ENCODE results near the gene UTP11.

UTP11 gene

DNA sequence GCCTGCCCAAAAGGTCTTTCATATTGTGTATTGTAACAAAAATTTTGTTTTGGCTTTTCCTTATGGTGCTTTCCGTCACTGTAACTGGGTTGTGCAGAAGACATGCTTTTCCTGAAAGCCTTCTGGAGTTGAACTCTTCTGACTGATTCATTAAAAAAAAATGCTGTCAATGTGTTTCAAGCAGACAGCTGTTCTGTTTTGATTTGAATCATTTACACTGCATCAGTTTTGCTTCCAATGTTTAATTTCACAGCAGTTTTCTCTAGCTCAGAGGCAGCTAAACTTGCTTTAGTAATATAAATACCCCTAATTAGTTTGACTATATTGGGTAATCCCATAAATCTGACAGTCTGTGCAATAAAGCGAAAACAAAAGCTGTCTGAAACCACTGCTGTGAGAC lies 7.9 kb downstream of the UTP11 start:
- Histone ChIP-seq H3K27me3 (ENCODE audit: low read depth, low read length) (no peaks in the 10 kb centered on the region), H3K27ac (ENCODE audit: low read length) (no peak overlapping the region), H3K36me3 (replicated peaks; ENCODE audit: low read depth, low read length) (peaks cover 32% of the 10 kb centered on the region), H2AFZ (ENCODE audit: low read depth, low read length) (no peak overlapping the region), H3K4me1 (ENCODE audit: low read length) (peaks cover 24% of the 10 kb centered on the region), H4K20me1 (ENCODE audit: insufficient read depth, low read length) (no peaks in the 10 kb centered on the region), H3K9ac (ENCODE audit: low read length) (no peak overlapping the region), H3K79me2 (ENCODE audit: low read length) (peaks cover 33% of the 10 kb centered on the region), H3K9me3 (ENCODE audit: insufficient read depth, low read length) (no peaks in the 10 kb centered on the region), H3K4me2 (ENCODE audit: low read length) (no peak overlapping the region), H3K4me3 (ENCODE audit: low read length) (no peak overlapping the region)
- TF ChIP-seq, protein P1, sequence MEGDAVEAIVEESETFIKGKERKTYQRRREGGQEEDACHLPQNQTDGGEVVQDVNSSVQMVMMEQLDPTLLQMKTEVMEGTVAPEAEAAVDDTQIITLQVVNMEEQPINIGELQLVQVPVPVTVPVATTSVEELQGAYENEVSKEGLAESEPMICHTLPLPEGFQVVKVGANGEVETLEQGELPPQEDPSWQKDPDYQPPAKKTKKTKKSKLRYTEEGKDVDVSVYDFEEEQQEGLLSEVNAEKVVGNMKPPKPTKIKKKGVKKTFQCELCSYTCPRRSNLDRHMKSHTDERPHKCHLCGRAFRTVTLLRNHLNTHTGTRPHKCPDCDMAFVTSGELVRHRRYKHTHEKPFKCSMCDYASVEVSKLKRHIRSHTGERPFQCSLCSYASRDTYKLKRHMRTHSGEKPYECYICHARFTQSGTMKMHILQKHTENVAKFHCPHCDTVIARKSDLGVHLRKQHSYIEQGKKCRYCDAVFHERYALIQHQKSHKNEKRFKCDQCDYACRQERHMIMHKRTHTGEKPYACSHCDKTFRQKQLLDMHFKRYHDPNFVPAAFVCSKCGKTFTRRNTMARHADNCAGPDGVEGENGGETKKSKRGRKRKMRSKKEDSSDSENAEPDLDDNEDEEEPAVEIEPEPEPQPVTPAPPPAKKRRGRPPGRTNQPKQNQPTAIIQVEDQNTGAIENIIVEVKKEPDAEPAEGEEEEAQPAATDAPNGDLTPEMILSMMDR (IDR thresholded peaks at IDR 0.05; ENCODE audit: low read depth, low read length): no peak
- no peak for TF ChIP-seq EZH2phosphoT487 (IDR thresholded peaks at IDR 0.05; ENCODE audit: low read depth)

DNA sequence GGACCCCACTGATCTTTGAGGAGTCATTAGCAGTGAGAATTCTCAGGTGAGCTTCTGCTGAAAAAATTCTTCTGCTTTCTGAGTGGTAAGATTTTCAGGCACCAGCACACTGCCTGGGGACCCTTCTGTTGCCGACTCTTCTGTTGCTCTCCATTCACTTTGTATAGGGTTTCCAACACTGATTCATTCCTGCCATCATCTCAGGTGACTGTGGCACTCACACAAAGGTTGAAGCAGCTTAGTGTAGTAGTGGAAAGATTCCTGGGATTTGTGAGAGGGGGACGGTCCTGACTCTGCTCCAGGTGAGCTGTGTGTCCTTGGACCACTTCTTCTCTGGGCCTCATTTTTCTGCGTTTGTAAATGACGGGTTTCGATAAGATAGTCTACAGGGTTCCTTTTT lies 9.4 kb downstream of the UTP11 start:
- no peak overlapping the region for H3K27ac ChIP-seq (ENCODE audit: low read length)
- TF ChIP-seq, protein P1 (IDR thresholded peaks at IDR 0.05; ENCODE audit: low read depth, low read length): no peak
- no peak for TF ChIP-seq EZH2phosphoT487 (IDR thresholded peaks at IDR 0.05; ENCODE audit: low read depth)
- no peak overlapping the region for H2AFZ ChIP-seq (ENCODE audit: low read depth, low read length)
- no peaks in the 10 kb centered on the region for H3K9me3 ChIP-seq (ENCODE audit: insufficient read depth, low read length)
- H3K79me2 ChIP-seq (ENCODE audit: low read length): peaks cover 33% of the 10 kb centered on the region
- no peaks in the 10 kb centered on the region for H3K27me3 ChIP-seq (ENCODE audit: low read depth, low read length)
- H3K9ac ChIP-seq (ENCODE audit: low read length): no peak overlapping the region
- no peaks in the 10 kb centered on the region for H4K20me1 ChIP-seq (ENCODE audit: insufficient read depth, low read length)
- H3K4me2 ChIP-seq (ENCODE audit: low read length): no peak overlapping the region
- H3K36me3 ChIP-seq (replicated peaks; ENCODE audit: low read depth, low read length): peaks cover 29% of the 10 kb centered on the region
- H3K4me1 ChIP-seq (ENCODE audit: low read length): peaks cover 39% of the 10 kb centered on the region
- H3K4me3 ChIP-seq (ENCODE audit: low read length): no peak overlapping the region

DNA sequence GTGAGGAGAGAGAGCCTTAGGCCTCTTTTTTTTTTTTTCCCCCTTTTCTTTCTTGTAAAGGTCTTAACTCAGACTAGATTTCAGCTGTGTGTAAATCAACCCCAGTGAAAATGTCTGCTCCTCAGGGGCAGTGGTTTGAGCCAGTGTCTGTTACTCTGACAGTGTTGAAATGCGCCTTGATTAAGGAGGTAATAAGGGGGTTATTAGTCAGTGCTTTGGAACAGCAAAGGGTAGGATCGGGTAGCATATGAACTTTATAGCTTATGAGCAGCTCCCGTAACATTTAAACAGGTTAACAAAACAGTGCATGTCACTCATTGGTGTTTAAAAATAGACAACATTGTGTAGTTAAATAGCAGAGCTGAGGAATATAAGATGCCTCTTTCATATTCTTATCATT lies 10.3 kb downstream of the UTP11 start:
- no peaks in the 10 kb centered on the region for H4K20me1 ChIP-seq (ENCODE audit: insufficient read depth, low read length)
- H3K9ac ChIP-seq (ENCODE audit: low read length): peak overlapping the region; percentile 30; the same call in 1 of the 2 replicates
- H3K4me2 ChIP-seq (ENCODE audit: low read length): peak overlapping the region; percentile 59
- no peaks in the 10 kb centered on the region for H3K27me3 ChIP-seq (ENCODE audit: low read depth, low read length)
- H3K36me3 ChIP-seq (replicated peaks; ENCODE audit: low read depth, low read length): peaks cover 29% of the 10 kb centered on the region
- peak overlapping the region; percentile 64 for H3K27ac ChIP-seq (ENCODE audit: low read length)
- TF ChIP-seq, protein P1 (IDR thresholded peaks at IDR 0.05; ENCODE audit: low read depth, low read length): no peak
- no peak for TF ChIP-seq EZH2phosphoT487 (IDR thresholded peaks at IDR 0.05; ENCODE audit: low read depth)
- H2AFZ ChIP-seq (ENCODE audit: low read depth, low read length): no peak overlapping the region
- peaks cover 34% of the 10 kb centered on the region for H3K79me2 ChIP-seq (ENCODE audit: low read length)
- H3K9me3 ChIP-seq (ENCODE audit: insufficient read depth, low read length): no peaks in the 10 kb centered on the region
- H3K4me3 ChIP-seq (ENCODE audit: low read length): no peak overlapping the region
- H3K4me1 ChIP-seq (ENCODE audit: low read length): peaks cover 48% of the 10 kb centered on the region

DNA sequence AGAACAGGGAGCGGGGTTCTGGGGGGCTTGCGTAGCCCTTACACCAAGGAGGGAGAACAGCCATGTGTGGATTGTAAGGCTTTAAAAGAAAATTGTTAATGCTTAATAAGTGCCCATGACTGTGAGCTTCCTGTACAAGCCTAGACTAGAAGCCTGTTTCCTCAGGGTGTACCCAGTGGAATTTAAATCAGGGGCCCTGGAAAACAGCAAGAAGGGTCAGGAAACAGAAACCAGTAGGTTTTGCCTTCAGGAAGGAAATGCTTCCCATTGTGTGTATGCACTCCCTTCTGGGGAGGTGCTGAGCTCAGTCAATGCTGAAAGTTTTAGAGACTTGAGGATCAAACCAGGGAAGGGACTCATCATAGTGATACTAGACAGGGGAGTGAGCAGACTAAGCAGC lies 12.7 kb downstream of the UTP11 start:
- H3K36me3 ChIP-seq (replicated peaks; ENCODE audit: low read depth, low read length): peaks cover 26% of the 10 kb centered on the region

More for the DNA sequence above, 12.7 kb downstream of the UTP11 start:
- H3K27ac ChIP-seq (ENCODE audit: low read length): peak overlapping the region; percentile 100
- no peak overlapping the region for H3K4me2 ChIP-seq (ENCODE audit: low read length)
- H3K9me3 ChIP-seq (ENCODE audit: insufficient read depth, low read length): no peaks in the 10 kb centered on the region
- H3K4me1 ChIP-seq (ENCODE audit: low read length): peaks cover 66% of the 10 kb centered on the region
- H3K9ac ChIP-seq (ENCODE audit: low read length): peak overlapping the region; percentile 98; the same call in 1 of the 2 replicates
- H4K20me1 ChIP-seq (ENCODE audit: insufficient read depth, low read length): no peaks in the 10 kb centered on the region
- H2AFZ ChIP-seq (ENCODE audit: low read depth, low read length): no peak overlapping the region
- H3K27me3 ChIP-seq (ENCODE audit: low read depth, low read length): no peaks in the 10 kb centered on the region
- peaks cover 49% of the 10 kb centered on the region for H3K79me2 ChIP-seq (ENCODE audit: low read length)
- TF ChIP-seq EZH2phosphoT487 (IDR thresholded peaks at IDR 0.05; ENCODE audit: low read depth): no peak
- TF ChIP-seq, protein P1 (IDR thresholded peaks at IDR 0.05; ENCODE audit: low read depth, low read length): no peak
- no peak overlapping the region for H3K4me3 ChIP-seq (ENCODE audit: low read length)

All from OCI-LY3 (cell line).